Fibroblast of villous mesenchyme (primary cell): Measurements from ENCODE around the gene SEC16A. TPM values are rescaled to one million over a fixed set of nuclear protein-coding genes. Genes with fewer than 3 reads are reported as not detected.

Experiments
- DNase-seq: peaks from one replicate; pipeline ENCODE4 v3.0.0-alpha.2; 2010; ENCODE audit warnings: low read depth
- H3K4me3 ChIP-seq: 2 replicates; pipeline ENCODE4 v1.5.1; 2011; ENCODE audit warnings: low read depth, mild to moderate bottlenecking, low read length
- total RNA-seq: library from RNA; depleted of rRNA; stranded (reverse); fragments of >200 nt; gene quantifications from 2 replicates; pipeline ENCODE4 v1.2.3, GENCODE V29; 2012
- TF ChIP-seq, protein P1 (sequence below): IDR thresholded peaks from 2 replicates; pipeline ENCODE4 v1.5.1; 2012; ENCODE audit warnings: low read depth, mild to moderate bottlenecking, low read length; ENCODE audit not compliant: insufficient read depth

The SEC16A gene
- total RNA-seq, 1 donor, result 43.2 TPM

GRCh38 chr9:136434580-136435169, 48.2 kb downstream of the SEC16A start:
- DNase-seq, result no peak
- TF ChIP-seq, protein P1, sequence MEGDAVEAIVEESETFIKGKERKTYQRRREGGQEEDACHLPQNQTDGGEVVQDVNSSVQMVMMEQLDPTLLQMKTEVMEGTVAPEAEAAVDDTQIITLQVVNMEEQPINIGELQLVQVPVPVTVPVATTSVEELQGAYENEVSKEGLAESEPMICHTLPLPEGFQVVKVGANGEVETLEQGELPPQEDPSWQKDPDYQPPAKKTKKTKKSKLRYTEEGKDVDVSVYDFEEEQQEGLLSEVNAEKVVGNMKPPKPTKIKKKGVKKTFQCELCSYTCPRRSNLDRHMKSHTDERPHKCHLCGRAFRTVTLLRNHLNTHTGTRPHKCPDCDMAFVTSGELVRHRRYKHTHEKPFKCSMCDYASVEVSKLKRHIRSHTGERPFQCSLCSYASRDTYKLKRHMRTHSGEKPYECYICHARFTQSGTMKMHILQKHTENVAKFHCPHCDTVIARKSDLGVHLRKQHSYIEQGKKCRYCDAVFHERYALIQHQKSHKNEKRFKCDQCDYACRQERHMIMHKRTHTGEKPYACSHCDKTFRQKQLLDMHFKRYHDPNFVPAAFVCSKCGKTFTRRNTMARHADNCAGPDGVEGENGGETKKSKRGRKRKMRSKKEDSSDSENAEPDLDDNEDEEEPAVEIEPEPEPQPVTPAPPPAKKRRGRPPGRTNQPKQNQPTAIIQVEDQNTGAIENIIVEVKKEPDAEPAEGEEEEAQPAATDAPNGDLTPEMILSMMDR, result no peak
- H3K4me3 ChIP-seq, result no peak overlapping the region

DNA sequence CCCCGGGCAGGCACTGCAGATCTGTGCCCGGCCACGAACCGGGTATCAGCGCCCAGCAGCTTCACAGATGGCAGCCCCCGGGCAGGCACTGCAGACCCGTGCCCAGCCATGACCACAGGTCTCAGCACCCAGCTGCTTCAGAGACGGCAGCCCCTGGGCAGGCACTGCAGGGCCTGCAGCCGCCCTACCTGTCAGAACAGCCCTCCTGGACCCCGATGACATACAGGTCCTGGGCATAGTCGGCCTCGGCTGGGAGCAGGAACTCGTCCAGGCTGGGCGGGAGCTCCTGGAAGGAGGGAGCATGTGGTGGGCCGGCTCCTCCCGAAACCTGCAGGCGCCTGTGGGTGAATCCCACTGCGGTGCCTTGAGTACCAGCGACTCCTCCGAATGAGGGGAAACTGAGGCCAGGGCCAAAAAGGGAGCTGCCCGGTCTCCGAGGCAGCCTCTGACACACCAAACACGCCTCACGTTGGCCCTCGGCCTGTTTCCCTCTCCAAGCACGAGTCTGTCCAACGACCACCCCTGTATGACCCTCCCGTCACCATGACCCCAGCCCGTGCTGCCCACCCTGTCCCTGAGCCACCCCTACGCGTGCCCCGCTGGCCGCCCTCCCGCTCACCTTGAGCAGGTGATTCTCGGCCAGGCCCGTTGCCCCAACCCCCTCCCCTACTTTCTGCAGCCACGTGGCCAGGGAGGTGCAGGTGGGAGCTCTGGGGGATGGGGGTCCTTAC, 48.8 kb downstream of the SEC16A start:
- no peak overlapping the region for H3K4me3 ChIP-seq
- no peak for DNase-seq
- TF ChIP-seq, protein P1, result no peak

DNA sequence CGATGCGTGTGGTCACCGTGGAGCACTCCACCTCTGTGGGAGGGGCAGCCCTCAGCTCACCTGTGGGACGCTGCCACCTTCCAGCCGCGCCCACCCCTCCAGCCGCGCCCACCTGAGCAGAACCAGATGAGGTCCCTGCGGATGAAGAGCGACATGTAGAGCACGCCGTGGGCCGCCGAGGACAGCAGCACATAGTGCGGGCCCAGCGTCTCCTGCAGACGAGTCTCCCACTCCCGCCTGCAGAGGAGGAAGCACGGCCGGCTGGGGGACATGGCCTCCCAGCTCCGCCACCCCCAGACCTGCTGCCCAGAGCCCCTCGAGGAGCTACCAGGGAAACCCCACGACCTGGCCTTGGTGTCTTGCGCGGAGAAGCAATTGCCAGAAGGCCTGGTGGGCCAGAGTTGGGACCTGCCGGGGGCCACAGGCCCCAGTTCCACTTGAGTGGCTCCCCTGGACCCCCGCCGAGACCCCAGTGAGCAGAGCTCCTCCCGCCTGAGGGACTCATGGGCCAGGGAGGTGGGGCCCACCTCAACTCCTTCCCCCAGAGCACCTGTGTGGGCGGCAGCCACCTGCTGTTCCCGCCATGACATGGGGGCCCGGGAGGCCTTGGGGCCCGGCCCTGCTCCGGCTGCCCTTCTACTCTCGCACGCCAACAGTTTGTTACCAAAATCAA, 49.7 kb downstream of the SEC16A start:
- H3K4me3 ChIP-seq, result no peak overlapping the region
- TF ChIP-seq, protein P1, result no peak
- no peak for DNase-seq

GRCh38 chr9:136432591-136432990, 50.2 kb downstream of the SEC16A start:
- no peak overlapping the region for H3K4me3 ChIP-seq
- DNase-seq, result no peak
- TF ChIP-seq, protein P1, result no peak

- TF ChIP-seq, protein P1, result no peak
- H3K4me3 ChIP-seq, result no peak overlapping the region
- DNase-seq, result no peak
Measured at GRCh38 chr9:136431782-136432350, 51.0 kb downstream of the SEC16A start.

DNA sequence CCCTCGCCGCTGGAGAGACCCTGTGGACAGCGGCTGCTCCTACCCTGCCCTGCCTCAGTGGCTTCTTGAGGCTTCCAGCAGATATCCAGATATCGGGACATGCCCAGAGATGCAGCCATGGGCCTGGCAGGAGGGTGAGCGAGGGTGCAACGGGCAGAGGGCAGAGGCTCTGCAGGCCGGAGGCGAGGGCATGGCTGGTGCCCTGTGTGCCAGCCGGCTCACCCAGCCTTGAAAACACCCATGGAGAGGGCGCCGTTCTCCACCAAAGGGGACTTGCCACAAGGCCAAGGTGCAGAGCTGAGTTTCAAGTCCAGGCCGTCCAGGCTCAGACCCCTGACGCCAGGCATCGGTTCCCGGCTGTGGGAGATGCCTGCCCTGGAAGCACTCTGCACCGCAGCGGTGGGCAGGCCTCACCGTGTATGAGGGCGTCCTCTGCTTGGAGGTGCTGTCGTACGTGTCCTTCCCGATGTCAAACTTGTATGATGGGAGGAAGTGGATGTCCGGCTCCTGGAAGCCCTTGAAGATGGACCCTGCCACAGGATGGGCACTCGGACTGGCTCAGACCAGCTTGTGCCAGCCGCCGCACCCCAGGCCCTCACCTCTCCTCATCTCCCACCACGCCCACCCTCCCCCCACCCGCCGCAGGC, 52.1 kb downstream of the SEC16A start:
- TF ChIP-seq, protein P1, result no peak
- H3K4me3 ChIP-seq, result no peak overlapping the region
- DNase-seq, result no peak
